C1 segment of cervical spinal cord (tissue), 14 donors: Measurements from ENCODE around the gene TMEM232.
A peak's percentile ranks its signal among the peaks of the same experiment; 100 is the strongest.
"Not testable (repeated sequence)": the region's sequence is repeated elsewhere in the genome, so short reads cannot be mapped to it uniquely, and the experiment has no call there.

ENCODE experiments used
- DNase-seq, 14 donors: peaks; one replicate each; lab custom pipeline; 2025; lab: John Stamatoyannopoulos, UW

TMEM232 gene

DNA sequence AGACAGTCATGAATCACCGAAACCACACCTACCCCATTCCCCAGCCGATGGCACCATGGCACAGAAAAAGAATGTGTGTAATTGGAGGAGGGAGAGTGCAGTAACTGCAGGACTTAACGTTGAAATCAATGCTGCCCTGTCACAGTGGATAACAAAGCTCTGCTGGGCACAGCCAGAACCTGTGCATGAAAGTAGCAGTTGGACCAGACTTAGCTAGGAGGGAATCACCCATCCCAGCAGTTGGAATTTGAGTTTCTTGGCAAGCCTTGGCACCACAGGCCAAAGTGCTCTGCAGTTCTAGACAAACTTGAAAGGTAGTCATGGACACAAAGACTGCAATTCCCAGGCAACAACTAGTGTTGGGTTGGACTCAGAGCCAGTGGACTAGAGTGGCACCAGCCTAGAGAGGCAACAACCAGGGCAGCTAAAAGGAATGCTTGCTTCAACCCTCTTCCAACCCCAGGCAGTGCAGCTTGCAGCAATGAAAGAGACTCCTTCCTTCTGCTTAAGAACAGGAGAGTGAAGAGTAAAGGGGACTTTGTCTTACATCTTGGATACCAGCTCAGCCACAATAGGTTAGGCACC is 19.1 kb downstream of the TMEM232 start:
- DNase-seq = peak in 1 of 14 donors; percentile 12

DNA sequence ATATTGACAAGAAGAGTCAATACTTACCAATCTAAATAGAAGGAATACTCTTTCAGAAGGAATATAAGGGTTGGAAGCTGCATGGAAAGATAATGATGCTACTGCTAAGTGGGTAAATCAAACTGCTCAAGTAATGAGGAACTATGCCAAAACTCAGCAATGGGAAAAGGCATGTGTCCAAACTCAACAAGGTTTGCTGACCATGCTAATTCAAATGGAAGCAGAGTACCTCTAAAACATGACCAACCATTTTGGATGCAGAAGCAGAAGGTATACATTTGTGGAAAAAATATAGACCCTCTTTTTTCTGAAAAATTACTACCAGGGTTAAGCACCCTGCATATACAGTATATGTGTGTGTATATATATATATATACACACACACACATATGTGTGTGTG is 21.1 kb downstream of the TMEM232 start:
- DNase-seq = no peak

GRCh38 chr5:110703481-110703880 is 23.0 kb downstream of the TMEM232 start:
- DNase-seq = no peak

- no peak for DNase-seq
Measured at GRCh38 chr5:110702704-110703103, 23.8 kb downstream of the TMEM232 start.

GRCh38 chr5:110702300-110702699 is 24.2 kb downstream of the TMEM232 start:
- DNase-seq = no peak

- DNase-seq = not testable (repeated sequence)
Measured at GRCh38 chr5:110692669-110693068, 33.8 kb downstream of the TMEM232 start.

GRCh38 chr5:110690587-110690986 is 35.9 kb downstream of the TMEM232 start:
- DNase-seq = not testable (repeated sequence)

- DNase-seq = no peak
Measured at GRCh38 chr5:110687485-110687884, 39.0 kb downstream of the TMEM232 start.

GRCh38 chr5:110686270-110686669 is 40.2 kb downstream of the TMEM232 start:
- no peak for DNase-seq

- no peak for DNase-seq
Measured at GRCh38 chr5:110681953-110682352, 44.5 kb downstream of the TMEM232 start.

DNA sequence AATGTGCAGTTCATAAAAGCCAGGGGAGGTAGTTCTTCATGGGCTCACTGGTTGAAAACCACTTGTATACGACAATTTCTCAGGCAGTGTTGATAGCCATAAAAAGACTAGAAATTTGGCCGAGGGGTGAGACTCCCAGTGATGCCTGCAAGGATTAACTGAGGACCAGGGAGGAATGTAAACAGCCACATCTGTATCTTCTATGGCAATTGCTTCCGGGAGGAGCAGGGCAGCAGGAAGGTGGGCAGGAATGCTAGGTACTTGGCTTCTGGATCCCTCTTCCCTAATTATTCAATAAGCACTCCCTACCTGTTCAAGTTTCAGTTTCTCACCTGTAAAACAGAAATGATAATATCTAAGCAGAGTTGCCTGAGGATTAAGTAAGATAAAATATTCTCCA is 45.4 kb downstream of the TMEM232 start:
- no peak for DNase-seq

- not testable (repeated sequence) for DNase-seq
Measured at GRCh38 chr5:110676554-110676953, 49.9 kb downstream of the TMEM232 start.

- DNase-seq = no peak
Measured at GRCh38 chr5:110665184-110665726, 61.2 kb downstream of the TMEM232 start.

DNA sequence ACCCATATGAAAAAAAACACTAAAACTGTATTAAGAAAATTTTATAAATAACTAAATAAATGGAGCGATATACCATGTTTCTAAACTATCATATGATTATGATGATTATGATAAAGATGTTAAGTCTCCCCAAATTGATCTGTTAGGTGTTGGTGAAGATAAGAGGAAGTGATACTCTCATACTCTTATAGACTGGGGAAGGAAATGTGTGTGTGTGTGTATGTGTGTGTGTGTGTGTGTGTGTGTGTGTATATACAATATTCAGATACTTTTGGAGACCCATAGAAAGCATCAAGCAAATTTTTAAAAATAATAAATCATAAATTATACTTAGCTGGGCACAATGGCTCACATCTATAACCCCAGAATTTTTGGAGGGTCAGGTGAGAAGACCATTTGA is 62.9 kb downstream of the TMEM232 start:
- no peak for DNase-seq

DNA sequence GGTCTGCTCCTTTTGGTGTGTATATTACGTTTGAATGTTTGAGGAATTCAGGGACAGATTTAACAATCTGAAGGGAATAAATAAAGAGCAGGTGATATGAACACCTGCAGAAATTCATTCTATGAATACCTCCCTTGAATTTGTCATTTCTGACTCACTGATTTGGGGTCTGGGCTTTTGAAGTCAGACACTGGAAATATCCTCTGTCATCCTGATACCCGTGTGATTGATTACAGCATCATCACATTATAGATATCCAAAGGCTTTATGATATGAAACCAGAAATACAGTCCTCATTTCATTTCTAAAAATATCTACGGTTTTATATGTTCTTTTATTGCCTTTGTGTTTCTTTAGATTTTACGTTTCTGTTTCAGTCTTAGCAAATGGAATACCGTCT is 68.5 kb downstream of the TMEM232 start:
- no peak for DNase-seq

DNA sequence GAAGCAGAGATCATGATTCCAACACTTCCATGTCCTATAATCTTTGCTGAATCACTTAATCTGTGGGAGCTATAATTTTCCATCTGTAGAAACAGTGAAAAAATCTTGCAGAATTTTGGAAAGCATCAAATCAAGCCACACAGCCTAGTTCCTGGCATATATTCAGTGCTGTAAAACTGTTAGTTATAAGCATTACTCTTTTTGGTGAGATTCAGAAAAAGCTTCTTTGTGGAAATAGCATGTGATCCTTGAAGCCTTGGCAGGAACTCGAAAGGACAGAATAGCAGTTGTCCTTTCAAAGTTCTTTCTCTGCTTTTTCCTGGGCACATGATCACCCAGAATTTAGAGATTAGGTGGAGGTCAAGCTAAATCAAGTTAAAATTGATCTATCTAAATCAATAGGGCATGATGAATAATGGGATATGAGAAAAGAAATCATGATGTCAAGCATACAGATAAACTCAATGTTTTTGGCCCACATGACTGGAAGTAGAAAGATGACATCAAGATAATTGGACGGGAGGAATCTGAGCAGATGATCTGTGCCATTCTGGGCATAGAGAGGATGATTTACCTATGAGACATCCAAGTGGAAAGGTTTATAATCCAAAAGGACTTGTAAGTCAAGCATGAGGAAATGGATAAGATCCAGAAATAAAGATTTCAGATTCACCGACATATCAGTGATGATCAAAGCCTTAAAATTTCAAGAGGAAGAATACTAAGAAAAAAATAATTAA is 73.1 kb downstream of the TMEM232 start:
- DNase-seq = no peak

GRCh38 chr5:110651507-110651906 is 75.0 kb downstream of the TMEM232 start:
- no peak for DNase-seq

DNA sequence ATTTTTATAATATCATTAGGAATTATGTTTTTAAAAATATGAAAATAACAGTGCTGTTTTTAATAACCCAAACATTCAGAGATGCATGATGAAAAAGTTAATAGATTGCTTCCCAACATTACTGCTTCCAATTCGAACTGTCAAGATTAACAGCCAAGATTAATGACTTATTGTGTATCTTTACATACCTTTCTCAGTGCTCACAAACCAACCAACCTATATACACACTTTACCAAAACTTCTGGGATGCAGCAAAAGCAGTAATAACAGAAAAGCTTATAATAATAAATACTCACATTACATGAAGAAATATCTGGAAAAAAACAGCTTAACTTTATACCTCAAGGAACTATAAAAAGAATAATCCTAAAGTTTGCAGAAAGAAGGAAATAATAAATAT is 82.1 kb downstream of the TMEM232 start:
- no peak for DNase-seq

DNA sequence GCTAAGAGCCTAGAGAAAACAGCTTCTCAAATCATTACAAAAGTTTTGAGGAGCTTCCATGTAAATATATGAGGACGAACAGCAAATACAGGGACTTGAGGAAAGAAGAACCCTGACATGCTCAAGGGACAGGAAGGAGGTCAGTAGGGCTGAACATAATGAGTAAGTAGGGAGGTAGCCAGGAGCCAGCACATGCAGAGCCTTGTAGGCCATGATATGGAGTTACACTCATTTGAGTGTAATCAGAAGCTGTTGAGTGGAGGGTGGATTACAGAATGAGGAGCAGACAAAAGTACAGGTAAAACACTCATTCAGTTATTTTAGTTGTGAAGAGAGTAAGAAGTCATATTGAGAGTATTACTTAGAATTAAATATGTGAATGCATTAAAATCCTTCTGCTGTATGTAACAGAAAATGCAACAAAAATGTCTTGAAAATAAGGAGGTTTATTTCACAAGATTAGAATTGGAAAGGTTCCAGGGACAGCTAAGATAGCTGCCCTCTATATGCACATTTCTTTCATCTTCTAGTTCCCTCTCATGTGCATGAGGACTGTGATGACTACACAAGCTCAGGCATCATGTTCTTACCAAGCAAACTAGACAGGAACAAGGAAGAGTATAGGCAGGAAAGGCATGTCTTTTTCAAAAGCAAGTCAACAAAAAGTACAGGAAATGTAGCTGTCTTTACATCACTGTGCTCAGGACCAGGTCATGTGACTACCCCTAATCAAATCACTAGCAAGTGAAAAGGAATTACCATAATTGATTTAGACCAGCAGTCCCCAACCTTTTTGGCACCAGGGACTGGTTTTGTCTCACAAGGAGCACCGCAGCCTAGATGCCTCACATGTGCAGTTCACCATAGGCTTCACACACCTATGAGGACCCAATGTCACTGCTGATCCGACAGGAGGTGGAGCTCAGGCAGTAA is 87.2 kb downstream of the TMEM232 start:
- no peak for DNase-seq

DNA sequence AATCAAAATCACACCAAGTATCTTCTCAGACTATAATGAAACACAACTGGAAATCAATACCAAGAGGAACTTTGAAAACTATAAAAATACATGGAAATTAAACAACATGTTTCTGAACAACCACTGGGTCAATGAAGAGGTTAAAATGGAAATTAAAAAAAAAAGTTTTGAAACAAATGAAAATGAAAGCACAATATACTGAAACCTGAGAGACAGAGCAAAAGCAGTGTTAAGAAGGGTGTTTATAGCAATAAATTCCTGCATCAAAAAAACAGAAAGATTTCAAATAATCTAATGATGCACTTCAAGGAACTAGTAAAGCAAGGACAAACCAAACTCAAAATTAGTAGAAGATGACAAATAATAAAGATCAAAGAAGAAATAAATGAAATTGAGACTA is 92.0 kb downstream of the TMEM232 start:
- no peak for DNase-seq

DNA sequence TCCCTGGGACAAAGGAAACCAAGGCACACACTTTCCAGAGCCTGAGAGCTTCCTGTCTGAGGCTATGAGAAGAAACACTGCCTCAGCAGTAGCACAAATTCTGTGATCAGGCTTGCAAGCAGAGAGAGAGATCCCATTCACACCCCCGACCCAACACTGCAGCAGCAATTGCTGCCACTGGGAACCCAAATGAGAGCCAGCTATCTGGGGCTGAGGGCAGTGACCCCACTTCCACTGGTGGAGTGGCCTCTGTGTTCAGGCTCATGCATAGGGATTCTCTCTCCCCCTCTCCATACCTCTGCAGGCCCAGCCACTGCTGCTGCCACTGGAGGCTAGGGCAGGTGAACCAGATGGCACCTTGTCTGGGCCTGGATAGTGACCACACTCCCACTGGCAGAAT is 95.2 kb downstream of the TMEM232 start:
- DNase-seq = no peak

DNA sequence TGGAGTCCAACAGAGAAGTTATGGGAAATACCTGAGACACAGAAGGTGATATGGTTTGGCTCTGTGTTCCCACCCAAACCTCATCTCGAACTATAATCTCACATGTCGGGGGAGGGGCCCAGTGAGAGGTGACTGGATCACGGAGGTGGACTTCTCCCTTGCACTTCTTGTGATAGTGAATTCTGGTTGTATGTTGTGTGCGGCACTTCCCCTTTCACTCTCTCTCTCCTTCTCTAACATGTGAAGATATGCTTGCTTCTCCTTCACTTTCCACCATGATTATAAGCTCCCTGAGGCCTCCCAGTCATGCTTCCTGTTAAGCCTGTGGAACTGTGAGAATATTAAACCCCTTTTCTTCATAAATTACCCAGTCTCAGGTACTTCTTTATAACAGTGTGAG is 96.1 kb downstream of the TMEM232 start:
- DNase-seq = no peak
